Smooth muscle cell (in vitro differentiated cells): ENCODE results near the gene FGF19. TPM values are rescaled to one million over a fixed set of nuclear protein-coding genes. Genes with fewer than 3 reads are reported as not detected.

Experiments
- DNase-seq: peaks from one replicate; lab custom pipeline; 2025; ENCODE audit not compliant: unreplicated experiment; lab: John Stamatoyannopoulos, UW
- H2AFZ ChIP-seq: fragments of 200-600 bp; sonication (generic); 2 replicates; pipeline ENCODE4 v1.6.0; 2016; ENCODE audit warnings: antibody characterized with exemption, low read depth, mild to moderate bottlenecking
- H3F3A ChIP-seq: fragments of 200-600 bp; sonication (generic); 2 replicates; pipeline ENCODE4 v1.6.0; 2017; ENCODE audit warnings: antibody characterized with exemption, low read depth
- H3K27ac ChIP-seq: fragments of 200-600 bp; sonication (generic); 2 replicates; pipeline ENCODE4 v1.5.1; 2016; ENCODE audit warnings: low read depth, mild to moderate bottlenecking
- H3K27me3 ChIP-seq: fragments of 200-600 bp; sonication (generic); 2 replicates; pipeline ENCODE4 v1.6.1; 2016; ENCODE audit warnings: low read depth, mild to moderate bottlenecking
- H3K36me3 ChIP-seq: fragments of 200-600 bp; sonication (generic); 2 replicates; pipeline ENCODE4 v1.5.1; 2016; ENCODE audit warnings: low read depth
- H3K4me1 ChIP-seq: fragments of 200-600 bp; sonication (generic); 2 replicates; pipeline ENCODE4 v1.5.1; 2016; ENCODE audit warnings: low read depth
- H3K4me2 ChIP-seq: fragments of 200-600 bp; sonication (generic); 2 replicates; pipeline ENCODE4 v1.6.0; 2016; ENCODE audit warnings: mild to moderate bottlenecking
- H3K4me3 ChIP-seq: fragments of 200-600 bp; sonication (generic); 2 replicates; pipeline ENCODE4 v1.5.1; 2016; ENCODE audit warnings: mild to moderate bottlenecking
- H3K79me2 ChIP-seq: fragments of 200-600 bp; sonication (generic); 2 replicates; pipeline ENCODE4 v1.6.0; 2016; ENCODE audit warnings: low read depth, mild to moderate bottlenecking
- H3K9ac ChIP-seq: fragments of 200-600 bp; sonication (generic); 2 replicates; pipeline ENCODE4 v1.6.0; 2016; ENCODE audit warnings: low read depth
- H3K9me3 ChIP-seq: fragments of 200-600 bp; sonication (generic); replicated peaks from 2 replicates; pipeline ENCODE4 v1.5.1; 2016; ENCODE audit warnings: low read depth
- H4K20me1 ChIP-seq: fragments of 200-600 bp; sonication (generic); 2 replicates; pipeline ENCODE4 v1.6.0; 2016; ENCODE audit warnings: low read depth
- WGBS: methylation state at CpG from one replicate; pipeline ENCODE4 v1.1.7; 2016; ENCODE audit warnings: low lambda C conversion rate; 5-methylcytosine and 5-hydroxymethylcytosine counted together
- polyA plus RNA-seq: library from polyadenylated mRNA; unstranded; fragments of >200 nt; fragmentation: Nextera tagmentation; extraction: Ambion mirVana; gene quantifications from 2 replicates; pipeline ENCODE4 v1.2.1, GENCODE V29; 2016
- total RNA-seq: library from RNA; depleted of rRNA; stranded (reverse); fragments of >200 nt; gene quantifications from 2 replicates; pipeline ENCODE4 v1.2.3, GENCODE V29; 2014
- TF ChIP-seq, protein P1 (sequence below): fragments of 200-600 bp; sonication (generic); IDR thresholded peaks from 2 replicates; pipeline ENCODE4 v1.5.1; 2017; ENCODE audit warnings: borderline replicate concordance, mild to moderate bottlenecking, antibody characterized with exemption; ENCODE audit not compliant: insufficient read depth, poor library complexity, severe bottlenecking

FGF19 gene
- total and polyA plus RNA-seq, 2 experiments from 2014 or later: not detected

DNA sequence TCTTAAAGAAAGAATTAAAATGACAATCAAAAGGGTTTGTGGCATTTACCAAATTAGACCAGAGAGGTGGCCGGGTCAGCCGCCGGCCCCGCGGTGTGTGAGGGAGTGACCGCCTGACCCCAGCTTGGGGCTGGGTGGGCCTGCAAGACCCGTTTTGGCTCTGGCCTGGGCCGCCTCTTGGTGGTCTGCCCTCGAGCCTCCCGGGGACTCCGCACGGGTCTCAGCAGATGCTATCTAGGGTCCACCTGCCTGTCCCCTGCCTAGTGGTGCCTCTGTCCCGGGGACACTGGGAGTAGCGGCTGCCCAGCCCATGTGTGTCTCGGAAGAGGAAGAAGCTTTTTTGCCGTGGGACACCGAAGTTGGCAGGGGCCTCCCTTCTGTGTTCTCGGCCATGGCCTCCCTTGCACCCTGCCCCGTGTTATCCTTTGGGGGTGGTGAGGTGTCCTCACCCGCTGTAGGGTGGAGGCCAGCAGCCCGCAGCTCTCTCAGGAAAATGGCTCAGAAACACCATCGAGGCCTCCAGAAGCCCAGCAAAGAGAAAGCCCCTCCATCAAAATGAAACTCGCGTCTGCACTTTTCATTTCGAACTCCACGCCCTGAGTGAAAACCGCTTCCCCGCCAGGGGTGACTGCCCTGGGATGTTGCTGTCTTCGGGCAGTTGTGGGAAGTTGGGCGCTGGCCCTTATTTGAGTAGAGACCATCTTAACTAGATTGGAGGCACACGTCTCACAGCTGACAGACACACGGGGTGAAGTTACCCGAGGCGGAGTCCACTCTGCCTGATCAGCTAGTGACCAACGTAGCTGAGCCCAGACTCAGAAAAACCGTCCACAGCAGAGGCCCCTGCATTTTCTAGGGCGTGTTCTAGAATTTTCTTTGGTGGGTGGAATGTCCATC lies 54.9 kb downstream of the FGF19 start:
- peaks cover 100% of the 10 kb centered on the region for H4K20me1 ChIP-seq
- H3F3A ChIP-seq: peaks cover 32% of the 10 kb centered on the region
- WGBS: 96% methylated on average over 37 of the region's 37 CpGs
- no peaks in the 10 kb centered on the region for H3K9me3 ChIP-seq
- no peaks in the 10 kb centered on the region for H3K27me3 ChIP-seq
- H3K27ac ChIP-seq: no peak overlapping the region
- no peak overlapping the region for H3K4me2 ChIP-seq
- no peak for DNase-seq
- H3K4me3 ChIP-seq: no peak overlapping the region
- H3K9ac ChIP-seq: no peak overlapping the region
- TF ChIP-seq, protein P1, sequence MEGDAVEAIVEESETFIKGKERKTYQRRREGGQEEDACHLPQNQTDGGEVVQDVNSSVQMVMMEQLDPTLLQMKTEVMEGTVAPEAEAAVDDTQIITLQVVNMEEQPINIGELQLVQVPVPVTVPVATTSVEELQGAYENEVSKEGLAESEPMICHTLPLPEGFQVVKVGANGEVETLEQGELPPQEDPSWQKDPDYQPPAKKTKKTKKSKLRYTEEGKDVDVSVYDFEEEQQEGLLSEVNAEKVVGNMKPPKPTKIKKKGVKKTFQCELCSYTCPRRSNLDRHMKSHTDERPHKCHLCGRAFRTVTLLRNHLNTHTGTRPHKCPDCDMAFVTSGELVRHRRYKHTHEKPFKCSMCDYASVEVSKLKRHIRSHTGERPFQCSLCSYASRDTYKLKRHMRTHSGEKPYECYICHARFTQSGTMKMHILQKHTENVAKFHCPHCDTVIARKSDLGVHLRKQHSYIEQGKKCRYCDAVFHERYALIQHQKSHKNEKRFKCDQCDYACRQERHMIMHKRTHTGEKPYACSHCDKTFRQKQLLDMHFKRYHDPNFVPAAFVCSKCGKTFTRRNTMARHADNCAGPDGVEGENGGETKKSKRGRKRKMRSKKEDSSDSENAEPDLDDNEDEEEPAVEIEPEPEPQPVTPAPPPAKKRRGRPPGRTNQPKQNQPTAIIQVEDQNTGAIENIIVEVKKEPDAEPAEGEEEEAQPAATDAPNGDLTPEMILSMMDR: no peak
- H3K79me2 ChIP-seq: peaks cover 54% of the 10 kb centered on the region
- H2AFZ ChIP-seq: no peak overlapping the region
- peaks cover 19% of the 10 kb centered on the region for H3K36me3 ChIP-seq
- peaks cover 15% of the 10 kb centered on the region for H3K4me1 ChIP-seq

Other genes starting within 250 kb of the FGF19 start
- gene LINC01488, start 222.4 kb downstream of the FGF19 start, total RNA-seq: not detected in 2 replicates
- not detected in 2 replicates for gene LINC01488, start 222.4 kb downstream of the FGF19 start, polyA plus RNA-seq
- 281 and 307 TPM in 2 replicates for gene CCND1, start 62.9 kb downstream of the FGF19 start, total RNA-seq
- gene CCND1, start 62.9 kb downstream of the FGF19 start, polyA plus RNA-seq: 482 and 510 TPM in 2 replicates
- gene LTO1, start 28.7 kb downstream of the FGF19 start, total RNA-seq: 7.2 and 8.0 TPM in 2 replicates
- 17.3 and 22.6 TPM in 2 replicates for gene LTO1, start 28.7 kb downstream of the FGF19 start, polyA plus RNA-seq
- not detected in 2 replicates for gene FGF4, start 71.3 kb upstream of the FGF19 start, total RNA-seq
- not detected in 2 replicates for gene FGF4, start 71.3 kb upstream of the FGF19 start, polyA plus RNA-seq
- gene FGF3, start 115.4 kb upstream of the FGF19 start, total RNA-seq: not detected in 2 replicates
- not detected in 2 replicates for gene FGF3, start 115.4 kb upstream of the FGF19 start, polyA plus RNA-seq